RWPE2 (cell line): ENCODE data around the gene PID1.

Experiments used
- ATAC-seq: fragments of 200-7000 bp; cut with Tn5 transposase; 3 replicates; pipeline ENCODE4 v1.9.1; 2021; ENCODE audit warnings: low read depth
- DNase-seq: peaks from one replicate; pipeline ENCODE4 v3.0.0-alpha.2; 2020; ENCODE audit warnings: low spot score
- H3K27ac ChIP-seq: fragments of 450-650 bp; 2 replicates; pipeline ENCODE4 v1.5.1; 2017; ENCODE audit warnings: mild to moderate bottlenecking; ENCODE audit not compliant: poor library complexity, severe bottlenecking
- H3K27me3 ChIP-seq: fragments of 250-450 bp; sonication (Bioruptor Pico); 2 replicates; pipeline ENCODE4 v1.5.1; 2021; ENCODE audit warnings: mild to moderate bottlenecking, moderate library complexity; ENCODE audit not compliant: insufficient read depth, poor library complexity, severe bottlenecking
- H3K36me3 ChIP-seq: fragments of 250-450 bp; sonication (Bioruptor Pico); 2 replicates; pipeline ENCODE4 v1.5.1; 2020; ENCODE audit warnings: low read depth, mild to moderate bottlenecking, moderate library complexity
- H3K4me1 ChIP-seq: fragments of 250-450 bp; sonication (Bioruptor Pico); 2 replicates; pipeline ENCODE4 v1.5.1; 2021; ENCODE audit warnings: mild to moderate bottlenecking, moderate library complexity; ENCODE audit not compliant: insufficient read depth, poor library complexity, severe bottlenecking
- H3K4me3 ChIP-seq: fragments of 250-450 bp; sonication (Bioruptor Pico); 2 replicates; pipeline ENCODE4 v1.5.1; 2021; ENCODE audit warnings: mild to moderate bottlenecking, moderate library complexity; ENCODE audit not compliant: severe bottlenecking
- H3K9me3 ChIP-seq: fragments of 250-450 bp; sonication (Bioruptor Pico); 2 replicates; pipeline ENCODE4 v1.5.1; 2021; ENCODE audit warnings: mild to moderate bottlenecking, moderate library complexity; ENCODE audit not compliant: severe bottlenecking
- TF ChIP-seq, protein P1 (sequence below): fragments of 450-650 bp; IDR thresholded peaks from one replicate; pipeline ENCODE4 v1.5.1; 2017; ENCODE audit warnings: mild to moderate bottlenecking, moderate library complexity; ENCODE audit not compliant: poor library complexity, severe bottlenecking

Gene PID1

DNA sequence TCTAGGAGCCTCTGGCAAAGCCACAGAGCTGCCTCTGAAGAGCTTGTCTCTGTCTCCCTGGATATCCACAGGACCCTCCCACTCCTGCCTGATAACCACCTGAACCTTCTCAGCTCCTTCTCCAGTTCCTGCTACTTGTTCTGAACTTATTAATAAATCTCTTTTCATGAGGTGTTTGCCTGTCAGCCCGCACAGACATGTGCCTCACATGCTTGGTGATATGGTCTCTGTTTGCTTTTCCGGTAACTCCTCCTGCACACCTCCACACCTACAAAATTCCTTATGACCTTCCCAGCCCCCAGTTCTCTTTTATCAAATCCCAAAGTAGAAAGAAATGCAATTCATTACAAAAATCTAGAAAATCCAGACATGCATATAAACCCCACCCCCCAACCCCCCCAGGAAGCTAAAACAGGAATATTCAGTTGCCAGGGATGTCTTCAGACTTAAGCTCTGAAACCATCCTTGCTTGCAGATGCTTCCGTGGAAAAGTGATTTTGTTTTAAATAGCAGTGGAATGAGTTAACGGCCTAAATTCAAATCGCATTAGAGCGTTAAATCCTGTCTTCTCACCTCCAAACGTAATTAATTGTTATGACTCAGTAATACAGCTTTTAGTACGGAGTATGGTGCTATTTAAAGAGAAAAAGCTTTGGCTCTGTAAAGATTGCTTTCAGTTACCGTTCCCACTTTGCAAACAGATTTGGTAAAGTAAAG is 2.1 kb upstream of the PID1 start:
- Histone ChIP-seq H3K27me3 (no peaks in the 10 kb centered on the region), H3K36me3 (peaks cover 4% of the 10 kb centered on the region; the same call in 1 of the 2 replicates), H3K4me3 (no peak overlapping the region), H3K9me3 (no peaks in the 10 kb centered on the region), H3K4me1 (peaks cover 11% of the 10 kb centered on the region), H3K27ac (peak overlapping the region; percentile 37)
- DNase-seq (no peak), ATAC-seq (no peak)
- TF ChIP-seq, protein P1, sequence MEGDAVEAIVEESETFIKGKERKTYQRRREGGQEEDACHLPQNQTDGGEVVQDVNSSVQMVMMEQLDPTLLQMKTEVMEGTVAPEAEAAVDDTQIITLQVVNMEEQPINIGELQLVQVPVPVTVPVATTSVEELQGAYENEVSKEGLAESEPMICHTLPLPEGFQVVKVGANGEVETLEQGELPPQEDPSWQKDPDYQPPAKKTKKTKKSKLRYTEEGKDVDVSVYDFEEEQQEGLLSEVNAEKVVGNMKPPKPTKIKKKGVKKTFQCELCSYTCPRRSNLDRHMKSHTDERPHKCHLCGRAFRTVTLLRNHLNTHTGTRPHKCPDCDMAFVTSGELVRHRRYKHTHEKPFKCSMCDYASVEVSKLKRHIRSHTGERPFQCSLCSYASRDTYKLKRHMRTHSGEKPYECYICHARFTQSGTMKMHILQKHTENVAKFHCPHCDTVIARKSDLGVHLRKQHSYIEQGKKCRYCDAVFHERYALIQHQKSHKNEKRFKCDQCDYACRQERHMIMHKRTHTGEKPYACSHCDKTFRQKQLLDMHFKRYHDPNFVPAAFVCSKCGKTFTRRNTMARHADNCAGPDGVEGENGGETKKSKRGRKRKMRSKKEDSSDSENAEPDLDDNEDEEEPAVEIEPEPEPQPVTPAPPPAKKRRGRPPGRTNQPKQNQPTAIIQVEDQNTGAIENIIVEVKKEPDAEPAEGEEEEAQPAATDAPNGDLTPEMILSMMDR = no peak

DNA sequence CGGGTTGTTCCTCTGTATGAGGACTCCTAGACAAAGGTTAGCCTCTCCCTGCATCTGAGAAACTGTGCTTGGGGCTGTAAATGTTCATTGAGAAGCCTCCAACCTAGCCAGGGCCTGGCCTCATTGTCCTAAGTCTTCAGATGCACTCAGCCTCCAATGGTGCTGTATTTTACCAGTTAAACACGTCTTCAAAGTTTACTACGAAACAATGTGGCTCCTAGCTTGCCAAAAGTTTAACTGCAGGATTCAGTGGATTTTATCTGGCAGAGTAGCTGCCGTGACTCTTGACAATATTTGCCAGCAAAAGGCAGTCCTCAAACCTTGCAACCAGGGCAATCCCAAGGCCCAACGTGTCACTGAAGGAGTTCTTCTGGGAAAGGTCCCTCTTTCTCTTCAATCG is 1.1 kb downstream of the PID1 start:
- no peak for ATAC-seq
- TF ChIP-seq, protein P1 = no peak
- peaks cover 4% of the 10 kb centered on the region; the same call in 1 of the 2 replicates for H3K36me3 ChIP-seq
- H3K27me3 ChIP-seq = no peaks in the 10 kb centered on the region
- no peaks in the 10 kb centered on the region for H3K9me3 ChIP-seq
- H3K4me3 ChIP-seq = peak overlapping the region; percentile 90
- no peak for DNase-seq
- peaks cover 11% of the 10 kb centered on the region for H3K4me1 ChIP-seq
- peak overlapping the region; percentile 29 for H3K27ac ChIP-seq

GRCh38 chr2:229269146-229269545 is 1.9 kb downstream of the PID1 start:
- TF ChIP-seq, protein P1 = no peak
- ATAC-seq (no peak), DNase-seq (no peak)
- H3K4me1 ChIP-seq = peaks cover 11% of the 10 kb centered on the region
- H3K36me3 ChIP-seq = peaks cover 4% of the 10 kb centered on the region; the same call in 1 of the 2 replicates
- H3K9me3 ChIP-seq = no peaks in the 10 kb centered on the region
- H3K27me3 ChIP-seq = no peaks in the 10 kb centered on the region
- peak overlapping the region; percentile 29 for H3K27ac ChIP-seq
- no peak overlapping the region for H3K4me3 ChIP-seq

DNA sequence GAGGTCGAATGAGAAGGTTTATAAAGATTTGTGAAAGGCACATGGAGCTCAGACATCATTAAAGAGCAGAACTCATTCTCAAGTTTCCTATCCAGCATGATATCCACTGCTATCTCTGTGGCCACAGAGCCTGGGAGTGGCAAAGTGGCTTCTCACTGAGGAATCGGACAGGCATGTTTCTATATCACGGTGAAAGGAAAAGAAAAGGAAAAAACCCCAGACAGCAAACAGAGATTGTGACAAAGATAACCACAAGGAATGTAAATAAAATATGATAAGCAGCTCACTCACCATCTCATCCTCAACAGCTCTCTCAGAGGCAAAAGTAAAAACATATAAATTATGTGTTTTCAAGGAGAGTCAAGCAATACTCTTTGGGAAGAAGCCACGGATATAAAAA is 2.5 kb downstream of the PID1 start:
- Histone ChIP-seq H3K36me3 (peaks cover 4% of the 10 kb centered on the region; the same call in 1 of the 2 replicates), H3K4me3 (no peak overlapping the region), H3K27ac (no peak overlapping the region), H3K27me3 (no peaks in the 10 kb centered on the region), H3K4me1 (peaks cover 11% of the 10 kb centered on the region), H3K9me3 (no peaks in the 10 kb centered on the region)
- no peak for DNase-seq
- TF ChIP-seq, protein P1 = no peak
- ATAC-seq = peak; percentile 28; the same call in 2 of the 3 replicates

- Histone ChIP-seq H3K9me3 (no peaks in the 10 kb centered on the region), H3K4me1 (peaks cover 3% of the 10 kb centered on the region), H3K27ac (no peak overlapping the region), H3K36me3 (peaks cover 7% of the 10 kb centered on the region), H3K27me3 (no peaks in the 10 kb centered on the region), H3K4me3 (no peak overlapping the region)
- no peak for ATAC-seq
- no peak for DNase-seq
- TF ChIP-seq, protein P1 = no peak
Observed at GRCh38 chr2:229267080-229267479, 4.0 kb downstream of the PID1 start.
